Measurements from ENCODE around the gene MBD4. TPM values are rescaled to one million over a fixed set of nuclear protein-coding genes. Genes with fewer than 3 reads are reported as not detected.

Gene MBD4
- total RNA-seq, 1 donor from 2014 or later, result 25.7 TPM

DNA sequence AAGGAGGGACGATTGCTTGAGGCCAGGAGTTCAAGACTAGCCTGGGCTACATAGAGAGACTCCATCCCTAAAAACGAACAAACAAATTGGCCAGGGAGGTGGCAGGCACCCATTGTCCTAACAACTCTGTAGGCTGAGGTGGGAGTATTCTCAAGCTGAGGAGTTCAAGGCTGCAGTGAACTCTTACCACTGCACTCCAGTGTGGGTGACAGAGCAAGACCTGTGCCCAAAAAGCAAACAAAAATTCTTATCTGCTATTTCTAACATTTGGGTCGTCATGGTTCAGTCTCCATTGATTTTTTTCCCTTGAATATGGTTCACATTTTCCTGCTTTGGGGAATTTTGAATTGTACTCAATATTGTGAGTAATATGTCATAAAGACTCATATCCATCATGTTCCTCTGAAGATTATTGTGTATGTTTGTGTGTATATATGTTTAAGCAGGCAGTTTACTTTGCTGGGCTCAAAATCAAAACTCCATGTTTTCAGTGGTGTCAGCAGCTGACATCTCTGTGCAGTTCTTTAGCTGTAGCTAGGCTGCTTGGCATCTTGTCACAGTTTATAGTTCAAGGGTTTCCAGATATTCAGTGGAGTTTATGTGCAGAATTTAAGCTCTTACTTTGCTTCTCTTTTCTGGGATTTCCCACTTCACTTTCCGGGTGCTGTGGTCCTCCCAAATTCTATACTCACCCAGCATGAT is 33.5 kb upstream of the MBD4 start:
- TF ChIP-seq, protein P1, sequence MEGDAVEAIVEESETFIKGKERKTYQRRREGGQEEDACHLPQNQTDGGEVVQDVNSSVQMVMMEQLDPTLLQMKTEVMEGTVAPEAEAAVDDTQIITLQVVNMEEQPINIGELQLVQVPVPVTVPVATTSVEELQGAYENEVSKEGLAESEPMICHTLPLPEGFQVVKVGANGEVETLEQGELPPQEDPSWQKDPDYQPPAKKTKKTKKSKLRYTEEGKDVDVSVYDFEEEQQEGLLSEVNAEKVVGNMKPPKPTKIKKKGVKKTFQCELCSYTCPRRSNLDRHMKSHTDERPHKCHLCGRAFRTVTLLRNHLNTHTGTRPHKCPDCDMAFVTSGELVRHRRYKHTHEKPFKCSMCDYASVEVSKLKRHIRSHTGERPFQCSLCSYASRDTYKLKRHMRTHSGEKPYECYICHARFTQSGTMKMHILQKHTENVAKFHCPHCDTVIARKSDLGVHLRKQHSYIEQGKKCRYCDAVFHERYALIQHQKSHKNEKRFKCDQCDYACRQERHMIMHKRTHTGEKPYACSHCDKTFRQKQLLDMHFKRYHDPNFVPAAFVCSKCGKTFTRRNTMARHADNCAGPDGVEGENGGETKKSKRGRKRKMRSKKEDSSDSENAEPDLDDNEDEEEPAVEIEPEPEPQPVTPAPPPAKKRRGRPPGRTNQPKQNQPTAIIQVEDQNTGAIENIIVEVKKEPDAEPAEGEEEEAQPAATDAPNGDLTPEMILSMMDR (conservative IDR thresholded peaks at IDR 0.05; ENCODE audit: low read depth, low read length), result no peak
- DNase-seq (ENCODE audit: low read depth), result no peak
- H3K4me3 ChIP-seq (ENCODE audit: low read depth, low read length), result no peak overlapping the region

DNA sequence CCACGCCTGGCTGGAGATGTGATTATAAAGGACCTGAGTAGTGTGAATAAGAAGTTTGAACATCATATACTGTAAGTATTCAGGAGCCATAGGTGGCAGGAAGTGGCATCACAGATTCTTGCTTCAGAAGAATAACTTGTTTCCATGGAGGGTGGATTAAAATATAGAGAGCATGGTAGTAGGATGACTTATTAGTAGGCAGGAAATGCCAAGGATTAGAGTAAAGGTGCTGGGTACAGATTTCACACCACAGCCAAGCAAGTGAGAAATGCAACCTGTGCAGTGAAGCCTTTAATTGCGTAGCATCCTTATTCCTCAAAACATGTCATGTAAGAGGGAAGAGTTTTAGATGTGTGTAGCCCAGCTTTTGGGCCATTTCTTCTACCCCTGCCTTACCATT is 31.1 kb upstream of the MBD4 start:
- no peak for DNase-seq (ENCODE audit: low read depth)
- TF ChIP-seq, protein P1 (conservative IDR thresholded peaks at IDR 0.05; ENCODE audit: low read depth, low read length), result no peak

DNA sequence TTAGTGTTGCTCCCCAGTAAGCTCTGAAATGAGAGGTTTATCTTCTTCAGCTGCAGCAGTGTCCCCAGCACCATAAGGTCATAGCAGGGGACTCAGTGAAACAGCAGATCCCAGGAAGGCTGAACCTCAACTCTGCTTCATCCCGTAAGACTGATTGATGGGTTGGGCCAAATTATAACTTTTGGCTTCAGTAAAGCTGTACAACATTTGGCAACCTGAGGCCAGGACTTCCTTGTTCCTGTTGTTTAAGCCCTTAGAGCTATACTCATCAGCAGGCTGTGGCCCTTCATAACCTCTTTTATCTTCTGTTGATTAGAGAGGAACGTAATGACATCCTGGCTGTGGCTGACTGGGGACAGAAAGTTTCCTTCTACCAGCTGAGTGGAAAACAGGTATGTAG is 29.3 kb upstream of the MBD4 start:
- TF ChIP-seq, protein P1 (conservative IDR thresholded peaks at IDR 0.05; ENCODE audit: low read depth, low read length), result no peak
- H3K4me3 ChIP-seq (ENCODE audit: low read depth, low read length), result no peak overlapping the region
- no peak for DNase-seq (ENCODE audit: low read depth)

More for the DNA sequence above, 31.1 kb upstream of the MBD4 start:
- no peak overlapping the region for H3K4me3 ChIP-seq (ENCODE audit: low read depth, low read length)

DNA sequence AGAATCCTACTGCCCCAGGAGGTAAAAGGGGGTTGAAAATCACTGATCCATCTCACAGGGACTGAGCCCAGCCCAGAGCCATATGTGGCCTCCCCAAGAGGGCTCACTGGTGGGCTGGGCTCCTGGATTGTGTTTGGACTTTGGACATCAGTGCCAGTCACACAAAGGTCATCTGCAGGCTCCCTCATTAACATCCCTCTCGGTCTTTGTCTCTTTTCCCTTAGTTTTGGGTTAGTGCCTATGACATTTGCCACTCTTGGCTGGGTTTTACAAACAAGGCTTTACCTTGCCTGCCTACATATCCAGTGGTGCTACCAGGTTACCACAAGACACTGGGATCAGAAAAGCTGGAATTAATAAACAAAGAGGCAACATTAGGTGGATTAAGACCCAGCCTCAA is 28.2 kb upstream of the MBD4 start:
- TF ChIP-seq, protein P1 (conservative IDR thresholded peaks at IDR 0.05; ENCODE audit: low read depth, low read length), result no peak
- DNase-seq (ENCODE audit: low read depth), result no peak
- H3K4me3 ChIP-seq (ENCODE audit: low read depth, low read length), result no peak overlapping the region

DNA sequence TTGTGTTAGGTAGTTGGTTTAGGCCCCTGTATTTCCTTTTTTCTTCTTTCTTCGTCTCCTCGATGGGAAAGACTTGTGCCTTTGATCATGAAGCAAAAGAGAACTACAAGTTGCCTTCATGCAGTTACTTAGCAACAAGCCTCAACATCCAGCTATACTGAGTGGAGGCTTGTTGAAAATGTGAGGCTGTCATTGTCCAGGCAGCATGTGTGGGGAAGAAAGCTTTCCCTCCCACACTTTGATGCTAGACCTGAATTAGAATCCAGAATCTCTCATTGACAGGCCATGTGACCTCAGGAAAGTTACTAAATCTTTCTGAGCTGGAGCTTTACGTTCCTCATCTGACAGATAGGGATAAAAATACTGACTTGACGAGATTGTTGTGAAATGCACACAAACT is 24.0 kb upstream of the MBD4 start:
- no peak for DNase-seq (ENCODE audit: low read depth)
- TF ChIP-seq, protein P1 (conservative IDR thresholded peaks at IDR 0.05; ENCODE audit: low read depth, low read length), result no peak
- no peak overlapping the region for H3K4me3 ChIP-seq (ENCODE audit: low read depth, low read length)

DNA sequence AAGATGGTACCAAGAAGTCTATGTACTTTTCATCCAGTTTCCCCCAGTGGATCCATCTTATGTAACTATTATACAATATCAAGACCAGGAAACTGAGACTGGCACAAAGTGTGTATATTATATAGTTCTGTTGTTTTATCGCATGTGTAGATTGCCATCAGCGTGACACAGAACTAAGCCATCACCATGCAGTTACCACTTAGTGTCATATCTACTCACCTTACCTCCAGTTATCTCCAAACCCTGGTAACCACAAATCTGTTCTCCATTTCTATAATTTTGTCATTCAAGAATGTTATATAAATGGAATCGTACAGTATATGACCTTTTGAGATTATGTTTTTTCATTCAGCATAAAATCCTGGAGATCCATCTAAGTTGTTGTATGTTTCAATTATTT is 23.3 kb upstream of the MBD4 start:
- DNase-seq (ENCODE audit: low read depth), result no peak
- TF ChIP-seq, protein P1 (conservative IDR thresholded peaks at IDR 0.05; ENCODE audit: low read depth, low read length), result no peak
- no peak overlapping the region for H3K4me3 ChIP-seq (ENCODE audit: low read depth, low read length)

DNA sequence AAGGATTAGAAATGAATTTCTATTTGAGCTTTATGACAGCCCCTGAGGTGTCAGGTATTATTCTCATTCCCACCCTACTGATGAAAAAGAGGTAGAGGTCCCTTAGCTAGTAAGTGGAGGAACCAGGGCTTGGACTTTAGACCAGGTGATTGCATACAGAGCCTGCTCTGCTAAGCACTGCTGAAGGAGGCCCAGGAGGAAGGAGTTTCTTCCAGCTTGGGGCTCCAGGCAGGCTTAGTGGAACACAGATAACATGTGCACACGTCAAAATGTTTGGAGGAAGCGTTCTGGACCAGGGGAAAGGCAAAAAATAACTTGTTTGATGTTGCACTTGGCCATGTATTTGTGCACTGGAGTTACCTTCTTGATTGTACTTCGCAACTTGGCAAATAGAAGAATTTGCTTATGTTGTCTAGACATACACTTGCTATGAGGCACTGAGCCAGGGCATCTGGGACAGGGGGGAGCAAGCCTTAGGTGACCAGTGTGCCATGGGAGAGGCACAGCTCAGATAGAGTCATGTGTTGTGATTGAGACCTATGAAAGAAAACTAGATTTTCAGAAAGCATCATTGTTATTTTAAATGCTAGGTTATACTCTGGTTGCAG is 22.7 kb upstream of the MBD4 start:
- TF ChIP-seq, protein P1 (conservative IDR thresholded peaks at IDR 0.05; ENCODE audit: low read depth, low read length), result no peak
- no peak for DNase-seq (ENCODE audit: low read depth)

More for the DNA sequence above, 22.7 kb upstream of the MBD4 start:
- no peak overlapping the region for H3K4me3 ChIP-seq (ENCODE audit: low read depth, low read length)
